Measurements from ENCODE around the gene TMEM163. TPM values are rescaled to one million over a fixed set of nuclear protein-coding genes. Genes with fewer than 3 reads are reported as not detected.
"Not testable (repeated sequence)": the region's sequence is repeated elsewhere in the genome, so short reads cannot be mapped to it uniquely, and the experiment has no call there.

The TMEM163 gene
- total RNA-seq, 1 experiment from 2014 or later = 2.5 TPM

- DNase-seq = no peak
- Mint-ChIP-seq H3K9me3 (ENCODE audit: low read depth, unreplicated experiment) (no peaks in the 10 kb centered on the region), H3K36me3 (ENCODE audit: insufficient read depth, unreplicated experiment) (no peaks in the 10 kb centered on the region), H3K27ac (ENCODE audit: unreplicated experiment) (no peak overlapping the region), H3K27me3 (ENCODE audit: unreplicated experiment) (no peaks in the 10 kb centered on the region), H3K4me1 (ENCODE audit: low read depth, unreplicated experiment) (no peaks in the 10 kb centered on the region), H3K4me3 (ENCODE audit: low read depth, unreplicated experiment) (no peak overlapping the region)
- TF ChIP-seq CTCF (IDR thresholded peaks at IDR 0.05; ENCODE audit: unreplicated experiment) = no peak
- no TSS peak for BruUV-seq (replicated peaks)
- intact Hi-C loops (cut with micrococcal nuclease; ENCODE audit: unreplicated experiment) = no loop called here
- CTCF ChIA-PET = no interaction called here
Observed at GRCh38 chr2:134727385-134727784, 8.6 kb upstream of the TMEM163 start.

GRCh38 chr2:134726645-134727044 is 7.8 kb upstream of the TMEM163 start:
- no TSS peak for BruUV-seq (replicated peaks)
- Mint-ChIP-seq H3K36me3 (ENCODE audit: insufficient read depth, unreplicated experiment) (no peaks in the 10 kb centered on the region), H3K27ac (ENCODE audit: unreplicated experiment) (no peak overlapping the region), H3K4me3 (ENCODE audit: low read depth, unreplicated experiment) (no peak overlapping the region), H3K9me3 (ENCODE audit: low read depth, unreplicated experiment) (no peaks in the 10 kb centered on the region), H3K4me1 (ENCODE audit: low read depth, unreplicated experiment) (no peaks in the 10 kb centered on the region), H3K27me3 (ENCODE audit: unreplicated experiment) (peaks cover 6% of the 10 kb centered on the region)
- CTCF ChIA-PET = no interaction called here
- no peak for DNase-seq
- intact Hi-C loops (cut with micrococcal nuclease; ENCODE audit: unreplicated experiment) = no loop called here
- no peak for TF ChIP-seq CTCF (IDR thresholded peaks at IDR 0.05; ENCODE audit: unreplicated experiment)

GRCh38 chr2:134725876-134726275 is 7.1 kb upstream of the TMEM163 start:
- CTCF ChIA-PET = no interaction called here
- no peak overlapping the region for H3K27ac Mint-ChIP-seq (ENCODE audit: unreplicated experiment)
- no peaks in the 10 kb centered on the region for H3K9me3 Mint-ChIP-seq (ENCODE audit: low read depth, unreplicated experiment)
- peaks cover 13% of the 10 kb centered on the region for H3K27me3 Mint-ChIP-seq (ENCODE audit: unreplicated experiment)
- no peak for DNase-seq
- no peaks in the 10 kb centered on the region for H3K36me3 Mint-ChIP-seq (ENCODE audit: insufficient read depth, unreplicated experiment)
- no peak for TF ChIP-seq CTCF (IDR thresholded peaks at IDR 0.05; ENCODE audit: unreplicated experiment)
- no peaks in the 10 kb centered on the region for H3K4me1 Mint-ChIP-seq (ENCODE audit: low read depth, unreplicated experiment)
- BruUV-seq (replicated peaks) = no TSS peak
- intact Hi-C loops (cut with micrococcal nuclease; ENCODE audit: unreplicated experiment) = no loop called here
- H3K4me3 Mint-ChIP-seq (ENCODE audit: low read depth, unreplicated experiment) = no peak overlapping the region

GRCh38 chr2:134724341-134724740 is 5.5 kb upstream of the TMEM163 start:
- intact Hi-C loops (cut with micrococcal nuclease; ENCODE audit: unreplicated experiment) = no loop called here
- Mint-ChIP-seq H3K9me3 (ENCODE audit: low read depth, unreplicated experiment) (no peaks in the 10 kb centered on the region), H3K27me3 (ENCODE audit: unreplicated experiment) (peaks cover 29% of the 10 kb centered on the region), H3K27ac (ENCODE audit: unreplicated experiment) (no peak overlapping the region), H3K4me3 (ENCODE audit: low read depth, unreplicated experiment) (no peak overlapping the region), H3K4me1 (ENCODE audit: low read depth, unreplicated experiment) (peaks cover 7% of the 10 kb centered on the region), H3K36me3 (ENCODE audit: insufficient read depth, unreplicated experiment) (peaks cover 4% of the 10 kb centered on the region)
- BruUV-seq (replicated peaks) = no TSS peak
- CTCF ChIA-PET = no interaction called here
- no peak for DNase-seq
- no peak for TF ChIP-seq CTCF (IDR thresholded peaks at IDR 0.05; ENCODE audit: unreplicated experiment)

DNA sequence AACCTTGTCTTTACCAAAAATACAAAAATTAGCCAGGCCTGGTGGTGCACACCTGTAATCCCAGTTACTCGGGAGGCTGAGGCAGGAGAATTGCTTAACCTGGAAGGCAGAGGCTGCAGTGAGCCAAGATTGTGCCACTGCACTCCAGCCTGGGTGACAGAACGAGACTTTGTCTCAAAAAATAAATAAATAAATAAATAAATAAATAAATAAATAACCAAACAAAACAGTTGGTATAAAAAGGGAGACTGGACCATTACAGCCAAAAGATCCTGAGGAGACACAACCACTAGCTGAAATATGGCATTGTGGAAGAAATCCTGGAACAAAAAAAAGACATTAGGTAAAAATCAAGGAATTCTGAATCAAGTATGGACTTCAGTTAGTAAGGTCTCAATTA is 4.9 kb upstream of the TMEM163 start:
- BruUV-seq (replicated peaks); H3K9me3 Mint-ChIP-seq (ENCODE audit: low read depth, unreplicated experiment); H3K36me3 Mint-ChIP-seq (ENCODE audit: insufficient read depth, unreplicated experiment); CTCF ChIA-PET; H3K4me1 Mint-ChIP-seq (ENCODE audit: low read depth, unreplicated experiment); H3K4me3 Mint-ChIP-seq (ENCODE audit: low read depth, unreplicated experiment); H3K27ac Mint-ChIP-seq (ENCODE audit: unreplicated experiment); intact Hi-C loops (cut with micrococcal nuclease; ENCODE audit: unreplicated experiment); DNase-seq: not testable (repeated sequence)
- peaks cover 32% of the 10 kb centered on the region for H3K27me3 Mint-ChIP-seq (ENCODE audit: unreplicated experiment)

All from Calu3 (cell line).